Effector memory CD4-positive, alpha-beta T cell (primary cell): ENCODE results near the gene TXN2.

ENCODE experiments used
- DNase-seq, 3 donors: peaks; one replicate each; pipeline ENCODE4 v3.0.0-alpha.2; 2020
- H3K27ac ChIP-seq: 2 replicates; pipeline ENCODE4 v1.7.0; 2013; ENCODE audit warnings: mild to moderate bottlenecking, low read length, moderate library complexity; ENCODE audit not compliant: insufficient read depth, poor library complexity, severe bottlenecking
- H3K27me3 ChIP-seq: replicated peaks from 2 replicates; pipeline ENCODE4 v1.7.0; 2013; ENCODE audit warnings: mild to moderate bottlenecking, low read length; ENCODE audit not compliant: insufficient read depth, control insufficient read depth, poor library complexity, severe bottlenecking
- H3K36me3 ChIP-seq: 2 replicates; pipeline ENCODE4 v1.7.0; 2013; ENCODE audit warnings: mild to moderate bottlenecking, low read length, moderate library complexity; ENCODE audit not compliant: control insufficient read depth, insufficient read depth
- H3K4me1 ChIP-seq: 2 replicates; pipeline ENCODE4 v1.7.0; 2013; ENCODE audit warnings: low read length, mild to moderate bottlenecking; ENCODE audit not compliant: control insufficient read depth, insufficient read depth, poor library complexity, severe bottlenecking
- H3K4me3 ChIP-seq: 2 replicates; pipeline ENCODE4 v1.7.0; 2013; ENCODE audit warnings: low read length, low read depth, mild to moderate bottlenecking; ENCODE audit not compliant: insufficient read depth, poor library complexity, severe bottlenecking
- H3K9me3 ChIP-seq: 2 replicates; pipeline ENCODE4 v1.7.0; 2013; ENCODE audit warnings: mild to moderate bottlenecking, low read length, moderate library complexity; ENCODE audit not compliant: control insufficient read depth

The TXN2 gene

GRCh38 chr22:36445158-36445668 lies 36.2 kb downstream of the TXN2 start:
- DNase-seq, result no peak
- H3K4me3 ChIP-seq, result no peak overlapping the region
- H3K36me3 ChIP-seq, result no peaks in the 10 kb centered on the region
- H3K27ac ChIP-seq, result no peak overlapping the region
- H3K4me1 ChIP-seq, result peaks cover 18% of the 10 kb centered on the region
- no peaks in the 10 kb centered on the region for H3K9me3 ChIP-seq
- H3K27me3 ChIP-seq, result no peaks in the 10 kb centered on the region

- Histone ChIP-seq H3K27me3 (no peaks in the 10 kb centered on the region), H3K4me3 (no peak overlapping the region), H3K4me1 (peaks cover 7% of the 10 kb centered on the region), H3K9me3 (no peaks in the 10 kb centered on the region), H3K36me3 (no peaks in the 10 kb centered on the region), H3K27ac (no peak overlapping the region)
- no peak for DNase-seq
These were observed 38.2 kb downstream of the TXN2 start for GRCh38 chr22:36443198-36443770.

GRCh38 chr22:36442506-36443197 lies 38.8 kb downstream of the TXN2 start:
- H3K27ac ChIP-seq, result no peak overlapping the region
- no peak overlapping the region for H3K4me3 ChIP-seq
- no peak for DNase-seq
- H3K36me3 ChIP-seq, result no peaks in the 10 kb centered on the region
- peaks cover 4% of the 10 kb centered on the region for H3K4me1 ChIP-seq
- no peaks in the 10 kb centered on the region for H3K9me3 ChIP-seq
- no peaks in the 10 kb centered on the region for H3K27me3 ChIP-seq

GRCh38 chr22:36440429-36441002 lies 40.9 kb downstream of the TXN2 start:
- Histone ChIP-seq H3K27ac (no peak overlapping the region), H3K27me3 (no peaks in the 10 kb centered on the region), H3K36me3 (no peaks in the 10 kb centered on the region), H3K4me3 (no peak overlapping the region), H3K9me3 (no peaks in the 10 kb centered on the region), H3K4me1 (peaks cover 11% of the 10 kb centered on the region)
- DNase-seq, result no peak

GRCh38 chr22:36439481-36440271 lies 41.8 kb downstream of the TXN2 start:
- no peak for DNase-seq
- Histone ChIP-seq H3K4me1 (peaks cover 16% of the 10 kb centered on the region), H3K27ac (no peak overlapping the region), H3K27me3 (no peaks in the 10 kb centered on the region), H3K9me3 (no peaks in the 10 kb centered on the region), H3K4me3 (no peak overlapping the region), H3K36me3 (no peaks in the 10 kb centered on the region)

GRCh38 chr22:36435516-36436415 lies 45.7 kb downstream of the TXN2 start:
- no peaks in the 10 kb centered on the region for H3K27me3 ChIP-seq

GRCh38 chr22:36433318-36434231 lies 47.9 kb downstream of the TXN2 start:
- Histone ChIP-seq H3K27me3 (no peaks in the 10 kb centered on the region), H3K27ac (no peak overlapping the region), H3K36me3 (no peaks in the 10 kb centered on the region), H3K9me3 (no peaks in the 10 kb centered on the region), H3K4me1 (peaks cover 16% of the 10 kb centered on the region), H3K4me3 (no peak overlapping the region)
- DNase-seq, result no peak

More at GRCh38 chr22:36435516-36436415, 45.7 kb downstream of the TXN2 start:
- H3K27ac ChIP-seq, result peak overlapping the region; percentile 29
- H3K36me3 ChIP-seq, result no peaks in the 10 kb centered on the region
- no peaks in the 10 kb centered on the region for H3K9me3 ChIP-seq
- H3K4me1 ChIP-seq, result peaks cover 16% of the 10 kb centered on the region
- peak; percentile 60 to 79 (median 70) for DNase-seq
- H3K4me3 ChIP-seq, result no peak overlapping the region

- Histone ChIP-seq H3K27me3 (no peaks in the 10 kb centered on the region), H3K4me1 (peaks cover 16% of the 10 kb centered on the region), H3K27ac (no peak overlapping the region), H3K4me3 (no peak overlapping the region), H3K9me3 (no peaks in the 10 kb centered on the region), H3K36me3 (no peaks in the 10 kb centered on the region)
- DNase-seq, result no peak
These were observed 48.7 kb downstream of the TXN2 start for GRCh38 chr22:36432592-36433317.
